Activated naive CD4-positive, alpha-beta T cell treated with anti-CD3 and anti-CD28 coated beads for 36 hours (primary cell): ENCODE measurements around the gene IVD. TPM values are rescaled to one million over a fixed set of nuclear protein-coding genes. Genes with fewer than 3 reads are reported as not detected.
A peak's percentile ranks its signal among the peaks of the same experiment; 100 is the strongest.
"Not testable (repeated sequence)": the region's sequence is repeated elsewhere in the genome, so short reads cannot be mapped to it uniquely, and the experiment has no call there.

Experiments
- CTCF ChIA-PET: fragments of 350-600 bp; sonication (Branson Sonifier 250); formaldehyde crosslinking; loops from one replicate; lab custom pipeline; 2021; ENCODE audit warnings: antibody characterized with exemption; lab: Charles Lee
- DNase-seq: peaks from one replicate; pipeline ENCODE4 v3.0.0-alpha.2; 2020
- H3K27ac Mint-ChIP-seq: one replicate; pipeline ENCODE4 v1.8.0; 2021; ENCODE audit warnings: mild to moderate bottlenecking, mixed read lengths
- H3K27me3 Mint-ChIP-seq: one replicate; pipeline ENCODE4 v1.8.0; 2021; ENCODE audit warnings: low read depth, mixed read lengths
- H3K36me3 Mint-ChIP-seq: one replicate; pipeline ENCODE4 v1.8.0; 2021; ENCODE audit warnings: low read depth, mixed read lengths
- H3K4me1 Mint-ChIP-seq: one replicate; pipeline ENCODE4 v1.8.0; 2021; ENCODE audit warnings: low read depth, mixed read lengths
- H3K4me3 Mint-ChIP-seq: one replicate; pipeline ENCODE4 v1.8.0; 2021; ENCODE audit warnings: mild to moderate bottlenecking, moderate library complexity, mixed read lengths
- H3K9me3 Mint-ChIP-seq: one replicate; pipeline ENCODE4 v1.8.0; 2021; ENCODE audit warnings: mixed read lengths
- intact Hi-C: fragments of 100-400 bp; cut with micrococcal nuclease; formaldehyde crosslinking; loops from one replicate; pipeline ENCODE4 v1.15.1; 2023
- total RNA-seq, 2 experiments: library from RNA; stranded (reverse); gene quantifications; one replicate each; pipeline ENCODE4 v1.2.3, GENCODE V29; 2021

Gene IVD
- total RNA-seq, 2 experiments from 2014 or later, result 33.1 to 34.1 TPM

GRCh38 chr15:40443846-40444245, 38.3 kb downstream of the IVD start:
- H3K27ac Mint-ChIP-seq, result no peak overlapping the region
- CTCF ChIA-PET, result interaction anchor here (0.9 to 2.6 kb wide), 3 partner anchors 11 to 64 kb away, joined by 3 to 21 read pairs (median 3); no protein-coding TSS in a partner anchor

DNA sequence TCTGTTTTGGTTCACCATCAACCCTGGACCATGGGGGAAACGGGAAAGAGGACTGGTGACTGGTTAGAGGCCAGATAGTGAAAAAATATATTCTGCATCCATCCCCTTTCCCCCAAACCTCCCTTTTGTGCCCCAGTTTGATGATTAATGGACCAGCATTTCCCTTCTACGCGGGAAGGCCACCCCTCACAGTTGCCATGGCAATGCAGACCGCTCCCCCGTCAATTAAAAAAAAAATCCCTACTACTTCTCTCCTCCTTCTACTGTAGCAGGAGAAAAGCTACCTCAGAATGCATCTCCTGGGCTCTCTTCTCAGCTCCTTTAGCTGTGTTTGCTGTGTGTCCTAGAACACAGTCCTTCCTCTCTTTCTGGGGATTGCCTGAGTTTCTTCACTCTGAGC, 39.1 kb downstream of the IVD start:
- H3K27ac Mint-ChIP-seq, result no peak overlapping the region
- intact Hi-C loops, result no loop called here
- DNase-seq, result no peak
- H3K4me3 Mint-ChIP-seq, result no peak overlapping the region
- no peaks in the 10 kb centered on the region for H3K36me3 Mint-ChIP-seq
- CTCF ChIA-PET, result interaction anchor here (0.7 to 2.6 kb wide), 3 partner anchors 25 to 120 kb away, joined by 3 to 21 read pairs (median 4); partner anchors contain the start of gene CCDC32
- H3K27me3 Mint-ChIP-seq, result peaks cover 5% of the 10 kb centered on the region
- H3K9me3 Mint-ChIP-seq, result no peaks in the 10 kb centered on the region
- H3K4me1 Mint-ChIP-seq, result peaks cover 54% of the 10 kb centered on the region

More at GRCh38 chr15:40443846-40444245, 38.3 kb downstream of the IVD start:
- DNase-seq, result no peak
- intact Hi-C loops, result loop anchor here (2.0 kb wide), 2 partner anchors 27 to 121 kb away; partner anchors contain the start of genes CCDC32 and CHST14
- no peaks in the 10 kb centered on the region for H3K9me3 Mint-ChIP-seq
- H3K27me3 Mint-ChIP-seq, result peaks cover 14% of the 10 kb centered on the region
- H3K4me1 Mint-ChIP-seq, result peaks cover 52% of the 10 kb centered on the region
- H3K36me3 Mint-ChIP-seq, result no peaks in the 10 kb centered on the region
- H3K4me3 Mint-ChIP-seq, result peak overlapping the region; percentile 2

- no peak overlapping the region for H3K4me3 Mint-ChIP-seq
- H3K27me3 Mint-ChIP-seq, result no peaks in the 10 kb centered on the region
- no peaks in the 10 kb centered on the region for H3K36me3 Mint-ChIP-seq
- peak overlapping the region; percentile 50 for H3K27ac Mint-ChIP-seq
- H3K9me3 Mint-ChIP-seq, result no peaks in the 10 kb centered on the region
- intact Hi-C loops, result no loop called here
- CTCF ChIA-PET, result interaction anchor here (0.7 to 1.4 kb wide), 3 partner anchors 24 to 119 kb away, joined by 3 to 4 read pairs (median 3); partner anchors contain the start of gene CCDC32
- DNase-seq, result no peak
- peaks cover 57% of the 10 kb centered on the region for H3K4me1 Mint-ChIP-seq
Measured at GRCh38 chr15:40445421-40445922, 39.9 kb downstream of the IVD start.

DNA sequence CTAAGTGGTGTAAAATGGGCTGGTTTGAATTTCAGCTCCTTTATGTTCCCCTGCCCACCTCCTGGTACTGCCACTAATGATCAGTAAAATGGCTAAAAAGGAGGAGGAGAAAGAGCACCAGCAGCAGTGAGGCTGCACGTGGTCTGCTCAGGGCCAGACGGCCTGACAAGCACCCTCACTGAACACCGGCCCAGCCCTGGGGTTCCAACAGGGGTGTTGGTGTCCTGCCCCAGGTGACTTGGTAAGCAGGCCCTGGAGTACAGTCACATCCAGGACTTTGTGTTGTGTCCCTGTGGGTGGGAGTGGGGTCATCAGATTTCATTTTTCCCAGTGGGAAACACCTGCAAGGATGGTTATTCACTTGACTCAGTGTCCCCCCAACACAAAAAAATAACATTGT, 40.5 kb downstream of the IVD start:
- DNase-seq, result no peak
- peaks cover 61% of the 10 kb centered on the region for H3K4me1 Mint-ChIP-seq
- H3K27ac Mint-ChIP-seq, result peak overlapping the region; percentile 50
- H3K9me3 Mint-ChIP-seq, result no peaks in the 10 kb centered on the region
- no peaks in the 10 kb centered on the region for H3K27me3 Mint-ChIP-seq
- intact Hi-C loops, result no loop called here
- no peak overlapping the region for H3K4me3 Mint-ChIP-seq
- CTCF ChIA-PET, result interaction anchor here (1.0 to 1.4 kb wide), 3 partner anchors 67 to 119 kb away, joined by 3 to 4 read pairs (median 3); partner anchors contain the start of gene CCDC32
- H3K36me3 Mint-ChIP-seq, result no peaks in the 10 kb centered on the region

- Mint-ChIP-seq H3K4me1 (peaks cover 72% of the 10 kb centered on the region), H3K9me3 (no peaks in the 10 kb centered on the region)
- DNase-seq, result no peak
Measured at GRCh38 chr15:40448354-40448753, 42.8 kb downstream of the IVD start.

DNA sequence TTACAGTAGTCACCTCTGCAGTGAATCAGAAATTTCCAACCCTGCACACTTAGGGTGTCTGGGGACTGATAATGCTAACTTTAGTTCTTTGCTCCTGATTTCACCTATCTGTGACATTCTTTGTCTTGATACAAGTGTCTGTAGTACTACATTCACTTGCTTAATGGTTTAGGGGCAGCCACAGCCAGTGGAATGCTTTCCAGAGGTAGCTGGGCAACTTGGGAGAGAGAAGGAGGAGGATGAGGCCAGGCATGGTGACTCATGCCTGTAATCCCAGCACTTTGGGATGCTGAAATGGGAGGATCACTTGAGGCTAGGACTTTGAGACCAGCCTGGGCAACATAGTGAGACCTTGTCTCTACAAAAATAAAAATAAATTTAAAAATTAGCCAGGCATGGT, 43.7 kb downstream of the IVD start:
- Mint-ChIP-seq H3K27ac (no peak overlapping the region), H3K27me3 (no peaks in the 10 kb centered on the region), H3K4me1 (peaks cover 72% of the 10 kb centered on the region)

More at GRCh38 chr15:40448354-40448753, 42.8 kb downstream of the IVD start:
- CTCF ChIA-PET, result interaction anchor here (0.6 to 0.7 kb wide), 3 partner anchors 59 to 295 kb away, joined by 3 to 4 read pairs (median 3); no protein-coding TSS in a partner anchor
- Mint-ChIP-seq H3K36me3 (no peaks in the 10 kb centered on the region), H3K27me3 (no peaks in the 10 kb centered on the region), H3K4me3 (no peak overlapping the region), H3K27ac (no peak overlapping the region)
- intact Hi-C loops, result no loop called here

DNA sequence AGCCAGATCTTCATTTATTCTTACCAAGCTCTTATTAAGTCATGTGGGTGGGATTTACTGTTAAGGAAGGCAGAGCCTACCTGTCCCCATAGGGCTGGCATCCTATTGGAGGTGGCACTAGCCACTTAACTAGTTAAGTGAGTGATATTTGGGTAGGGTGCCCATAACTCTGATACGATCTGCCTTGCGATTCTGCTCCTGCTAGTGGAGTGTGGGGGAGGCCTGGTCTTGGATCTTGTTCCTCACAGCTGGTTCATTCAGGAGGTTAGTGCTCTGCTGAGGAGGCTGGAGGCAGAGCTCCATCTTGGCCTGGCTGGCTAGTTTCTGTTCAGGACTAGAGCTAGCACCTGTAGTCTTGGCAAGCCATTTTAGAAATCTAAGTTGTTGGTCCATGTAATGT, 44.5 kb downstream of the IVD start:
- Mint-ChIP-seq H3K4me1 (peaks cover 72% of the 10 kb centered on the region), H3K9me3 (no peaks in the 10 kb centered on the region), H3K4me3 (no peak overlapping the region), H3K27ac (peak overlapping the region; percentile 1), H3K36me3 (no peaks in the 10 kb centered on the region), H3K27me3 (no peaks in the 10 kb centered on the region)
- CTCF ChIA-PET, result interaction anchor here (1.2 to 1.6 kb wide), 6 partner anchors 9 to 107 kb away, joined by 3 to 8 read pairs (median 4); partner anchors contain the start of gene BAHD1
- intact Hi-C loops, result no loop called here
- no peak for DNase-seq

More for the DNA sequence above, 43.7 kb downstream of the IVD start:
- no peaks in the 10 kb centered on the region for H3K36me3 Mint-ChIP-seq
- intact Hi-C loops, result no loop called here
- CTCF ChIA-PET, result interaction anchor here (0.6 to 1.2 kb wide), 2 partner anchors 9 to 54 kb away, joined by 4 to 8 read pairs; partner anchors contain the start of gene BAHD1
- H3K4me3 Mint-ChIP-seq, result no peak overlapping the region
- DNase-seq, result no peak
- H3K9me3 Mint-ChIP-seq, result no peaks in the 10 kb centered on the region

DNA sequence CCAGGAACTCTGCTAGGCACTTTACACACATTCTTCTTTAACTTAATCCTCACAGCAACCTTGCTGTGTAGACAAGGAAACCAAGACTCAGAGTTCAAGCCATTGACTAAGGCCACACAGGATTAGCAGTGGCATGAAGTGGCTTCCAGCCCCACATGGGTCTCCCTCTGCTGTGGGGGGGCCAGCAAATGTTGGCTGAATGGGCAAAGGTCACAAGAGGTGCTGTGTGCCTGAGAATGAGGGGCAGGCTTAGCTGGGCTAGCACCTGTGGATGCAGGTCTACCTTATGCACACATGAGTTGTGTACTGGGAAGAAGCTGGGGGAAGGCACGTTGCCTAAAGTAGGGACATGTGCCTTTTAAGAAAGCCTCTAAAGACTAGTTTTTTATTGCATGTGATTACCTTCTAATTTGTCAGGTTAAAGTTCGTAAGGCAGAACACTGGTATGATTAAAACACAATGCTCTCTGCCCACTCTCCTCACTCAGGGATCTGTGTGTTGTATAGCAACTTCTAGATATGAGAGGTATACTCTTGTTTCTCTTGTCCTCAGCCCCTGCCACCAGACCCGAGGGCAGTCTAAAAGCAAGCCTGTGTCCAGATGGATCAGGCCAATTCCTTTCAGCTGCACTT, 46.0 kb downstream of the IVD start:
- no peaks in the 10 kb centered on the region for H3K36me3 Mint-ChIP-seq
- H3K9me3 Mint-ChIP-seq, result no peaks in the 10 kb centered on the region
- CTCF ChIA-PET, result interaction anchor here (0.7 to 0.9 kb wide), 3 partner anchors 85 to 405 kb away, joined by 3 read pairs; no protein-coding TSS in a partner anchor
- intact Hi-C loops, result loop anchor here (1.0 to 2.0 kb wide), 3 partner anchors 9 to 41 kb away; partner anchors contain the start of gene CHST14
- no peak for DNase-seq
- H3K27me3 Mint-ChIP-seq, result no peaks in the 10 kb centered on the region
- H3K4me1 Mint-ChIP-seq, result peaks cover 76% of the 10 kb centered on the region
- H3K4me3 Mint-ChIP-seq, result no peak overlapping the region
- peak overlapping the region; percentile 58 for H3K27ac Mint-ChIP-seq

- H3K36me3 Mint-ChIP-seq, result no peaks in the 10 kb centered on the region
- DNase-seq, result peak; percentile 39
- peaks cover 83% of the 10 kb centered on the region for H3K4me1 Mint-ChIP-seq
- intact Hi-C loops, result loop anchor here (1.0 to 2.0 kb wide), 3 partner anchors 10 to 40 kb away; partner anchors contain the start of gene CHST14
- CTCF ChIA-PET, result interaction anchor here (0.9 to 2.0 kb wide), 4 partner anchors 10 to 348 kb away, joined by 3 to 8 read pairs (median 3); partner anchors contain the start of gene BAHD1
- no peak overlapping the region for H3K4me3 Mint-ChIP-seq
- H3K27me3 Mint-ChIP-seq, result no peaks in the 10 kb centered on the region
- H3K9me3 Mint-ChIP-seq, result no peaks in the 10 kb centered on the region
- H3K27ac Mint-ChIP-seq, result peak overlapping the region; percentile 33
Measured at GRCh38 chr15:40452296-40453090, 46.9 kb downstream of the IVD start.

GRCh38 chr15:40453941-40454340, 48.3 kb downstream of the IVD start:
- intact Hi-C loops, result loop anchor here (2.0 kb wide), 2 partner anchors 17 to 39 kb away; partner anchors contain the start of gene CHST14
- H3K27me3 Mint-ChIP-seq, H3K36me3 Mint-ChIP-seq, H3K9me3 Mint-ChIP-seq: not testable (repeated sequence)
- Mint-ChIP-seq H3K4me3 (peak overlapping the region; percentile 46), H3K27ac (peak overlapping the region; percentile 68), H3K4me1 (peaks cover 84% of the 10 kb centered on the region)
- CTCF ChIA-PET, result interaction anchor here (0.6 to 2.0 kb wide), 4 partner anchors 10 to 249 kb away, joined by 3 to 8 read pairs (median 3); partner anchors contain the start of gene BAHD1
- DNase-seq, result peak; percentile 60

GRCh38 chr15:40454904-40455391, 49.4 kb downstream of the IVD start:
- Mint-ChIP-seq H3K4me3 (peak overlapping the region; percentile 17), H3K4me1 (peaks cover 79% of the 10 kb centered on the region), H3K27ac (peak overlapping the region; percentile 6), H3K36me3 (no peaks in the 10 kb centered on the region), H3K9me3 (no peaks in the 10 kb centered on the region), H3K27me3 (no peaks in the 10 kb centered on the region)
- CTCF ChIA-PET, result interaction anchor here (0.6 to 1.4 kb wide), 4 partner anchors 11 to 544 kb away, joined by 3 to 7 read pairs (median 4); no protein-coding TSS in a partner anchor
- DNase-seq, result peak; percentile 55
- intact Hi-C loops, result no loop called here
